Measurements from ENCODE around the gene ADAMTS6.
A peak's percentile ranks its signal among the peaks of the same experiment; 100 is the strongest.
"Not testable (repeated sequence)": the region's sequence is repeated elsewhere in the genome, so short reads cannot be mapped to it uniquely, and the experiment has no call there.

Gene ADAMTS6

GRCh38 chr5:65324226-65324625 is 157.5 kb downstream of the ADAMTS6 start (continued):
- TF ChIP-seq, protein P1, sequence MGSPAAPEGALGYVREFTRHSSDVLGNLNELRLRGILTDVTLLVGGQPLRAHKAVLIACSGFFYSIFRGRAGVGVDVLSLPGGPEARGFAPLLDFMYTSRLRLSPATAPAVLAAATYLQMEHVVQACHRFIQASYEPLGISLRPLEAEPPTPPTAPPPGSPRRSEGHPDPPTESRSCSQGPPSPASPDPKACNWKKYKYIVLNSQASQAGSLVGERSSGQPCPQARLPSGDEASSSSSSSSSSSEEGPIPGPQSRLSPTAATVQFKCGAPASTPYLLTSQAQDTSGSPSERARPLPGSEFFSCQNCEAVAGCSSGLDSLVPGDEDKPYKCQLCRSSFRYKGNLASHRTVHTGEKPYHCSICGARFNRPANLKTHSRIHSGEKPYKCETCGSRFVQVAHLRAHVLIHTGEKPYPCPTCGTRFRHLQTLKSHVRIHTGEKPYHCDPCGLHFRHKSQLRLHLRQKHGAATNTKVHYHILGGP (tag by site-specific recombination; IDR thresholded peaks at IDR 0.05), result no peak
- TF ChIP-seq ZNF146 (tag by site-specific recombination; IDR thresholded peaks at IDR 0.05) (no peak), ZNF19 (tag by site-specific recombination; IDR thresholded peaks at IDR 0.05; ENCODE audit: low read depth) (no peak)

DNA sequence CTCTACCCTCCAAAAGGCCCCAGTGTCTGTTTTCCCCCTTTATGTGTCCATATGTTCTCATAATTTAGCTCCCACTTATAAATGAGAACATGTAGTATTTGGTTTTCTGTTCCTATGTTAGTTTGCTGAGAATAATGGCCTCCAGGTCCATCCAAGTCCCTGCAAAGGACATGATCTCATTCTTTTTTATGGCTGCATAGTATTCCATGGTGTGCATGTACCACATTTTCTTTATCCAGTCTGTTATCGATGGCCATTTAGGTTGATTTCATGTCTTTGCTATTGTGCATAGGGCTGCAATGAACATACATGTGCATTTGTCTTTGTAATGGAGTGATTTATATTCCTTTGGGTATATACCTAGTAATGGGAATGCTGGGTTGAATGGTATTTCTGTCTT is 161.0 kb downstream of the ADAMTS6 start:
- H3K9me3 ChIP-seq (ENCODE audit: control insufficient read depth, insufficient read depth, low read depth, low read length); H3K36me3 ChIP-seq (ENCODE audit: control insufficient read depth in 2 of 2, insufficient read depth in 1 of 2, low read length in 2 of 2); CTCF ChIA-PET; H3K4me1 ChIP-seq (ENCODE audit: control insufficient read depth, insufficient read depth, low read length); POLR2A ChIA-PET; H3K4me3 ChIP-seq (ENCODE audit: low read depth, low read length); H3K27ac ChIP-seq (ENCODE audit: extremely low read depth, low read depth, low read length): not testable (repeated sequence)
- peak; percentile 90 for TF ChIP-seq ZNF146 (tag by site-specific recombination; IDR thresholded peaks at IDR 0.05)
- TF ChIP-seq, protein P2, sequence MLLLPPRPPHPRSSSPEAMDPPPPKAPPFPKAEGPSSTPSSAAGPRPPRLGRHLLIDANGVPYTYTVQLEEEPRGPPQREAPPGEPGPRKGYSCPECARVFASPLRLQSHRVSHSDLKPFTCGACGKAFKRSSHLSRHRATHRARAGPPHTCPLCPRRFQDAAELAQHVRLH (tag by site-specific recombination; IDR thresholded peaks at IDR 0.05), result 0 out of 2 replicates have a peak, but pooled peaks have one; percentile 47
- TF ChIP-seq ZNF280D (tag by site-specific recombination; IDR thresholded peaks at IDR 0.05), result 0 out of 2 replicates have a peak, but pooled peaks have one; percentile 10

DNA sequence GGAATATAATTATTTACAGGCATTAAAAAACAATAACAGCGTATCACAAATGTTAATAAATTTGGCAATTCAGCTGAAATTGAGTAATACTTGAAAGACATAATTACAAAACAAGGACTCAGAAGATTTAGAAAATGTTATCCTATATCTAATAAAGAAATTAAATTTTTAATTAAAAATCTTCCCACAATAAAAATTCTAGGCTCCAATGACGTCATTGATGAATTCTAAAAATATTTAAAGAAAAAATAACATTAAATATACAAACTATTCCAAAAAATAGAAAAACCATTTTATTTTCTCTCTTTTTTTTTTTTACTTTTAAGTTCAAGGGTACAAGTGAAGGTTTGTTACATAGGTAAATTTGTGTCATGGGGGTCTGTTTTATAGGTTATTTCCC is 161.5 kb downstream of the ADAMTS6 start:
- ChIA-PET POLR2A (no interaction called here), CTCF (no interaction called here)
- 0 out of 2 replicates have a peak, but pooled peaks have one; percentile 4 for TF ChIP-seq ATF2 (tag by site-specific recombination; IDR thresholded peaks at IDR 0.05; ENCODE audit: low read depth)
- no peak for TF ChIP-seq ZBTB17 (tag by site-specific recombination; IDR thresholded peaks at IDR 0.05)
- no peaks in the 10 kb centered on the region for H3K4me1 ChIP-seq (ENCODE audit: control insufficient read depth, insufficient read depth, low read length)
- H3K9me3 ChIP-seq (ENCODE audit: control insufficient read depth, insufficient read depth, low read depth, low read length), result no peaks in the 10 kb centered on the region
- H3K4me3 ChIP-seq (ENCODE audit: low read depth, low read length), result no peak overlapping the region
- H3K27ac ChIP-seq (ENCODE audit: extremely low read depth, low read depth, low read length), result no peak overlapping the region
- no peaks in the 10 kb centered on the region for H3K36me3 ChIP-seq (ENCODE audit: control insufficient read depth in 2 of 2, insufficient read depth in 1 of 2, low read length in 2 of 2)

- Histone ChIP-seq H3K27ac (ENCODE audit: extremely low read depth, low read depth, low read length) (no peak overlapping the region), H3K4me1 (ENCODE audit: control insufficient read depth, insufficient read depth, low read length) (no peaks in the 10 kb centered on the region), H3K4me3 (ENCODE audit: low read depth, low read length) (no peak overlapping the region), H3K9me3 (ENCODE audit: control insufficient read depth, insufficient read depth, low read depth, low read length) (no peaks in the 10 kb centered on the region), H3K36me3 (ENCODE audit: control insufficient read depth in 2 of 2, insufficient read depth in 1 of 2, low read length in 2 of 2) (no peaks in the 10 kb centered on the region)
- POLR2A ChIA-PET, result no interaction called here
- CTCF ChIA-PET, result no interaction called here
- TF ChIP-seq ZBTB17 (tag by site-specific recombination; IDR thresholded peaks at IDR 0.05) (0 out of 2 replicates have a peak, but pooled peaks have one; percentile 14), ZNF354C (tag by site-specific recombination; IDR thresholded peaks at IDR 0.05; ENCODE audit: borderline replicate concordance, low read depth) (no peak)
Observed at GRCh38 chr5:65307931-65308330, 173.8 kb downstream of the ADAMTS6 start.

DNA sequence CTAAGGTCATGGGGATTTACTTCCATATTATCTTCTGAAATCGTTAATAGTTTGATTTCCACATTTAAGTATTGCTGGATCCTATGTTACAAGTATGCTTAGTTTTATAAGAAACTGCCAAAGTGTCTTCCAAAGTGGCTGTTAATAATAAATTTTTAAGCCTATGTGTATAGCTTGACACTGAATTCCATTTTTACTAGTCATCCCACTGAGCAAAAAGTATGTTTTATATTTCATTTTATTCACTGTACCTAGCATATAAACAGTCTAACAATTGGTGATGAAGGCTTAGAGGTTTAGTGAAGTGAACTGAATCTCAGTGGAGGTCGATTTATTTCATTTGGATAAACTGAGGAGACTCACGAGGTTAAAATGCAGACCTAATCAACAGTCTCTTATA is 174.6 kb downstream of the ADAMTS6 start:
- Histone ChIP-seq H3K4me3 (ENCODE audit: low read depth, low read length) (no peak overlapping the region), H3K27ac (ENCODE audit: extremely low read depth, low read depth, low read length) (no peak overlapping the region), H3K4me1 (ENCODE audit: control insufficient read depth, insufficient read depth, low read length) (no peaks in the 10 kb centered on the region), H3K36me3 (ENCODE audit: control insufficient read depth in 2 of 2, insufficient read depth in 1 of 2, low read length in 2 of 2) (no peaks in the 10 kb centered on the region), H3K9me3 (ENCODE audit: control insufficient read depth, insufficient read depth, low read depth, low read length) (no peaks in the 10 kb centered on the region)
- POLR2A ChIA-PET, result no interaction called here
- CTCF ChIA-PET, result no interaction called here
- TF ChIP-seq ZNF585B (tag by site-specific recombination; IDR thresholded peaks at IDR 0.05) (no peak), TRIM28 (IDR thresholded peaks at IDR 0.05; ENCODE audit: borderline replicate concordance, low read length) (no peak), ZNF626 (tag by site-specific recombination; IDR thresholded peaks at IDR 0.05) (no peak), ZNF555 (tag by site-specific recombination; conservative IDR thresholded peaks at IDR 0.05) (no peak), OSR2 (tag by site-specific recombination; IDR thresholded peaks at IDR 0.05) (no peak), GLIS2 (tag by site-specific recombination; IDR thresholded peaks at IDR 0.05) (no peak), ZNF221 (tag by site-specific recombination; IDR thresholded peaks at IDR 0.05; ENCODE audit: borderline replicate concordance) (no peak), ZNF423 (tag by site-specific recombination; IDR thresholded peaks at IDR 0.05) (no peak), ZSCAN16 (tag by site-specific recombination; IDR thresholded peaks at IDR 0.05) (no peak), AEBP2 (tag by site-specific recombination; IDR thresholded peaks at IDR 0.05; ENCODE audit: borderline replicate concordance) (no peak), SP7 (tag by site-specific recombination; IDR thresholded peaks at IDR 0.05) (no peak)

Data from HEK293 (cell line).